Fibroblast of skin of right biceps (primary cell): ENCODE results near the gene CACTIN.
"Not testable (repeated sequence)": the region's sequence is repeated elsewhere in the genome, so short reads cannot be mapped to it uniquely, and the experiment has no call there.

ENCODE experiments used
- DNase-seq: peaks from one replicate; pipeline ENCODE4 v3.0.0-alpha.2; 2013

Gene CACTIN

DNA sequence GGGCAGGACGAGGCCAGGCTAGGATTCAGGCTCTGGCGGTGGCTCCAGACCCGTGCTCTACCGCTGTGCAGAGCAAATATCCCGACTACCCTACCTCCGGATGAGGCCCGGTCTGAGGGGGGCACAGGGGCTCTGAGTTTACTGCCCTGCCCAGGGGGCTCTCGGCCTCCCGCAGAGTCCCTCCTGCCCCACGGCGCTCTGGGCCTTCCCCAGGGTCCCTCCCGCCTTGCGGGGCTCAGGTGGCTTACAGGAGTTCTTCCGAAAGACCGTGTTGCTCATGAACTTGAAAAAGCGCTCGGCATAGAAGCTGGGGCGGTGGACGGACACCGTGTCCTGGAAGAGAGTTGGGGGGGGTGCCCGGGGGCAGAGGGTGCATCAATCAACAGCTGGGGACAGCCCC is 19.1 kb upstream of the CACTIN start:
- DNase-seq: no peak

DNA sequence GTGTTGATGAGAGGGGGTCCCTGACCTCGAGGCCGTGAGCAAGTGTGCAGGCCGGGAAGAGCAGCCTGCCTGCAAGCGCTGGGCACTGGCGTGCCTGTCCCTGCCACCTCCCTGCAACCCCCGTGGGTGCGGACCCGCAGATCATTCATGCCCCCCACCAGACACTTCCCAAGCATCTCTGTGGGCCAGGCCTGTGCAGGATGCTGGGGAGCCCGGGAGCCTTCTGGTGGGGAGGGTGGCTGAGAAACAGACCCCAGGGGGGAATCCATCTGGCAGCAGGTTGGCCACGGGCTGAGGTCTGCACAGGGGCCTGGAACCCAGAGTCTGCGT is 18.4 kb upstream of the CACTIN start:
- DNase-seq: no peak

DNA sequence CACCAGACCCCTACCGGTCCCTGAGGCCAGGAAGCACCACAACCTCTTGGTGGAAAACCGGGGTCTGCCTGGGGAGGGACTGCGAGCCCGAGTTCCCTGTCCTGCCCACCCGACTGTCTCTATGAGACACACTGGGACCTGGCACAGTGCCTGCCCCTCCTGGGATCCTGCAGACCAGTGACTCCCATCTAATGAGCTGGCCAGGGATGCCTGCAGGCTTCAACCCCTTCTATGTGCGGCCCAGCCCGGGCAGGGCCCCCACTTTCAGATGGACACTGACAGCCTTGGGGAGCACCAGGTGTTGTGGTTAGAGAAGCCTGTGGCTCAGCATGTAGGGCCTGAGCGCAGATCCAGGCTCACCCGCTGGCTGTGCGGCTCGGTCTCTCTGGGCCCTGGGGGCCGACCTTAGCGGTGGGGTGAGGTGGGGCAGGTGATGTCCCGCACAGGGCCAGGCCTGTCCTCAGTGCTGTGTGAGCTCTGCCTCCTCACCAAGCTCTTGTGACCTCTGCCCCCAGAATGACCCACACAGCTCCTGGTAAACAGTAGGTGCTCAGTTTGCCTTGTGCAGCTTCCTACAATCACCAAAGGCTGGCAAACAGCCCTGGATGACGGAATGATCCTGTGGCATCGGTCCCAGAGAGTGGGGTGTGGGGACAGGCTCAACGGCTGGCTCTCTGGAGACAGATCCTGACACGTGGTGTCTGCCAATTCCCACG is 17.9 kb upstream of the CACTIN start:
- DNase-seq: no peak

DNA sequence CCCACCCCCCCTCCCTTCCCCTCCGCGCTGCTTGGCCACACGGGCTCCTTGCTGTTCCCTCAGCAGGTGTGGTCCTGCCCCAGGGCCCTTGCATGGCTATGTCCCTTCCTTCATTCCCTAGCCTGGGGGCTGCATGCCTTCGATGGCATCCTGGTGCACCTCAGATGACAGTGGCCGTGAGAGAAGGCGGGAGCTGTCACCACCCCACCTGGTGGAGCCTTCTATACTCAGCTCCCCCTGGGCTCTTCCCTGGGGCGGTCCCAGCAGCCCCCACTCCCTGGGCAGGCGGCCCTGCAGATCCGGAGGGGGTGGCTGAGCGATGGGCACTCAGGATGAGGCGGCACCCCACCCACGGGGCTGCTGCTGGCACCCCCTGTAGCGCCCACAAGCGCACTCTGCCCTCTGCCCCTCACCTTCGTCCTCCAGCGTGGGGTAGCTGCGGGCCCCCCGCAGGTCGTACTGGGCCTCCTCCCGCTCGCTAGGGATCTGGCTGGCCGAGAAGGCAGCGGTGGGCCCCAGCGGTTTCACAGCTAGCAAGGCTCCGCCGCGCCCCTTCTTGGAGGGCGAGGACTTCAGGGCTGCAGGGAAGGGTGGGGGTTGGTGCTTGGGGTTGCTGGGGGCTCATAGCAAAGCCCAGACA is 17.2 kb upstream of the CACTIN start:
- no peak for DNase-seq

DNA sequence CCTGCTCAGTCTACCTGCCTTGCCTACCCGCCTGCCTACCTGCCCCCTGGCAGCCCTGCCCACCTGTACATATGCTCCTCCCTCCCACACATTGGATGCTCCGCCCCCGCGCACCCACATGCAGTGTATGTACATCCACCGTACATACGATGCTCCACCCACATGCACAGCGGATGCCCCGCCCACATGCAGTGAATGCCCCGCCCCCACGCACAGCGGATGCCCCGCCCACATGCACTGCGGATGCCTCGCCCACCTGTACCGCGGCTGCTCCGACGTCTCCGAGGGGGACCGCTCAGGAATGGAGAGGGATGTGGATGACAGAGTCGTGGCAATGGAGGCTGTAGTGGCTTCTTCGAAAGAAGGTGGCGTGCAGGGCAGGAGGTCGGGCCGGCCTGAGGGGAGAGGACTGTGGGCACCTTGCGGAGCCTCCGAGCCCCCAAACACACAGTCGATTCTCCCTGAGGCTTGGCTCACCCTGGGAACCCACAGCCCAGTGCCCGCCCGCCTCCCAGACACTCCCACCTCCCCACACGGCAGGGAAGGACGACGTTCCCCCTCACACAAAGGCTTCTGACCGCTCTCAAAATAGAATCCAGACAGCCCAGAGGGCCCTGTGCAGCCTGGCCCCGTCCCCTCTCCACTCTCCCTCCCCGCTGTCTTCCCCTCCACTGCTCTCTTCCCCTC is 16.5 kb upstream of the CACTIN start:
- DNase-seq: no peak

DNA sequence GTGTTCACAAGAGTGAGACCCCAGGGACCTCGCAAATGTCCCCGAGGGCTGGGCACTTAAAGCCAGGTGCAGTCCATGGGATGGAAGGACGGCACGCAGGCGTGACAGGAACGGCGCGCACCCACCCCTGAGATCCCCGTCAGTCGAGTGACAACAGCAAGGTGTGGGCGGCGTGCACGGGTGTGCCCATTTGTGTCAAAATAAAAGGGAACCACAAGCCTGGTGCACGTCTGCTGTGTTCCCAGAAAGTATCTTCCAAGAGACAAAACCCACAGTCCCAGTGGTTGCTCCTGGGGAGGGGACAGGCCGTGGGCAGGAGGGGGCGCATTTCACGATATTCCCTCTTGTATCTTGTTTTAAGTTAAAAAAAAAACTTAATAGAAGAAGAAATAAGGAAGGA is 15.7 kb upstream of the CACTIN start:
- DNase-seq: no peak

DNA sequence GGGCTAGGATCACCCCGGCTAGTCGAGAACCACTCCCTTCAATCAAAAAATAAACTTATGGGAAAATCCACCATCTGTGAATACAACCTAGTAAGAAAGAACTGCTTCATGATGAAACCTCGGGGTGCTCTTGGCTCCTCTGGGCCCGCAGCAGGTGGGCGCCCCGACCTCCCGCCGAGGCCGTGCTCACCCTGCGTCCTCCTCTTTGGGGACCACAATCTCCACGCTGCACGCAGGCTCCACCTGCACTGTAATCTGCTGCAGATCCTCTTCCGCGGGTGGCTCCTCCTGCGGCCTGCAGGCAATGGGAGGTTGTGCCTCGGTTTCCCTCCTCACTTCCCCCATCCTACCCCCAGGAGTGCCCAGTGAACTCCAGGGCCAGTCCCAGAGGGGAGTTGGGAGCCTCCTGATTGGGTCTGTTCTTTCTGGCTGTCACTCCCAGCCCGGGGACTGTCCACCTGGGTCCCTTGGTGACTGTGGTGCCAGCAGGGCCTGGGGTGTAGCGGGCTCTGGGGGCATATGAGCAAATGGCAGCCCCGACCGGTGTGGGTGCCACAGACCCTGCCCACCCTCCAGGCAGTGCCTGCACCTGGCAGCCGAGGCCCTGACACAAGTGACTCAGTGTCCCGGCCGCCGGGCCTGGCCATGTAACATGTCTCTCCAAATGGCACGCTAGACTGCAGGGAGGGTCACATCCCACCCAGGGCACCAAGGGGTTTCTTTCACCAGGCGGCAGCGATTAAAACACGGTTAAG is 15.1 kb upstream of the CACTIN start:
- DNase-seq: no peak

DNA sequence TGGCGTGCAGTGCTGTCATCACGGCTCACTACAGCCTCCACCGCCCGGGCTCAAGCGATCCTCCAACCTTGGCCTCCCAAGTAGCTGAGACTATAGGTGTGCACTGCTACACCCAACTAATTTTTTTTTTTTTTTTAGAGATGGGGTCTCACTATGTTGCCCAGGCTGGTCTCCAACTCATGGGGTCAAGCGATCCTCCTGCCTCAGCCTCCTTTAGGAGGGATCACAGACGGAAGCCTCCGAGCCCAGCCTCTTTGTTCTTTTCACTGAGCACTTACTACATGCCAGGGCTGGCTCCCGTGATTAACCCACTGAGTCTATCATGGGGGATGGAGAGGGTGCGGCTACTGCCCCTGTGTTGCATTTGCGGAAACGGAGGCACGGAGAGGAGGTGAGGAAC is 12.9 kb upstream of the CACTIN start:
- no peak for DNase-seq

DNA sequence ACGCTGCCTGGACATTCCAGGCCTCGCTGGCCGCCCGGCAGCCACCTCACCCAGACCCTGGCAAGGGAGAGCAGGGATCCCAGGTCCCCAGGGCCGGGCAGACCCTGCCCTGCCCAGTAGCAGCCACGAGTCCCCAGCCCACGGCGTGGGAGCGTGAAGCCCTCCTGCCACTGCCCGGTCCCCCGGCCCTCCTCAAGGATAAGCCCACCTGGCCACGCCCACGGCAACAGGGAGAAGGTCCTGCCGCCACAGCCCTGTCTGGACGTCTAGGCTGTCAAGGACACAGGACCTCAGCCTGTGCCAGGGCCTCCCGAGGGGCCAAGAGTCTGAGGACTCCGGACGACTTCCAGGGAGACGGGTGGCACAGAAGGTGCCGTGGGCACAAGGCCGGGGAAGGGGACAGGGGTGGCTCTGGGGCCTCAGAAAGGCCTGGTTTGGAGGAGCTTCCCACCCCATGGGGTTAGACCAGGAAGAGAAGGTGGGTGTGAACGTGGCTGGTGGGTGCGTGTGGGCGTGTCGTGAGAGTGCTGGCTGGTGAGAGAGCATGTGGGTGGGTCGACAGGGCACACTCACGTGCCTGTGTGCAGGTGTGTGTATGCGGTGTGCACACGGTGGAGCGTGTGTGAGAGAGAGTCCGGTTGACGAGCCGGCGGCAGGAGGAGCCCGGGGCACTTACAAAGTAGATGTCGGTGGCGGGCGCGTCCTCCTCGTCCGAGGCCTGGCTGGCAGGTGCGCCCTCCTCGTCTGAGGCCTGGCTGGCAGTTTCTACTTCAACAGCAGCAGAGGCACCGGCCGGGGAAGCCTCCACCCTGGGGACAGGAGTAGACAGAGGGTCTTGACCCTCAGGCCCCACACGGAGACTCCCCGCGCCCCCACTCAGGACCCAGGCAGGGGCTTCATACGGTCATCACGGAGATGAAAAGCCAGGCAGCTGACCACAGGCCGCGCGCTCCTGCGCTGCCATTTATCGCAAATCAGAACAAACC is 11.9 kb upstream of the CACTIN start:
- no peak for DNase-seq

DNA sequence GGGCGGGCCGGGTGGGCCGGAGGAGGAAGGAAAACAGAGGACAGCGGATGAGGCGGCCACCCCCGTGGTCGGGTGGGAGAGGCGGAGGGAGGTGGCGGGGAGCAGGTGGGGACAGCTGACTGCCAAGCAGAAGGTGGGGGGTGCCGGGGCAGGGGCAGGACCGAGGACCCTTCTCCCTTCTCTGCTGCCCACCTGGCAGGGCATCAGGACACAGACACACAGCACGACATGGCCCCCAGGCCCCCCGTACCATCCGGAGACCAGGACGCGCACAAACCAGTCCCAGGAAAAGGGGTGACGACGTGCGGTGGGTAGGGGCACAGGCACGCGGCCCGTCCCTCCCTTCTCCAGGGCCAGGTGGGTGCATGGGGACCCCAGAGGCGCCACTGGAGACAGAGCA is 11.0 kb upstream of the CACTIN start:
- DNase-seq: no peak

DNA sequence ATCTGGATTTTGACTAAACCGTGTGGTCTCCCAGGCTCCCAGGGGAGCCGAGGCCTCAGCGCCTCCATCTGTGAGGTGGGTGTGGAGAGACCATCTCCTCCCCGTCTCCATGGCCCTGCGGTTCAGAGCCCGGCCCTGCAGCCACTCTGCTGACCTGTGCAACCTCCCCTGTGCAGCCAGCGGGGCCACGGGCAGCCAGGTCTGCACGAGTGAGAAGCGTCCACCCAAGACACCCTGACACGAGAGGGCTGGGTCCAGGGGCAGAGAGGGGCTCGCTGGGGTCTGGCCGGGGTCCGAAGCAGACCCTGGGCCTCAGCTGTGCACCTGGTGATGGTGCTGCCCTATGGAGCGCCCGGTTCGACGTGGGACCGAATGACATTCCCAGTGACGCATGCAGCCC is 10.4 kb upstream of the CACTIN start:
- no peak for DNase-seq

DNA sequence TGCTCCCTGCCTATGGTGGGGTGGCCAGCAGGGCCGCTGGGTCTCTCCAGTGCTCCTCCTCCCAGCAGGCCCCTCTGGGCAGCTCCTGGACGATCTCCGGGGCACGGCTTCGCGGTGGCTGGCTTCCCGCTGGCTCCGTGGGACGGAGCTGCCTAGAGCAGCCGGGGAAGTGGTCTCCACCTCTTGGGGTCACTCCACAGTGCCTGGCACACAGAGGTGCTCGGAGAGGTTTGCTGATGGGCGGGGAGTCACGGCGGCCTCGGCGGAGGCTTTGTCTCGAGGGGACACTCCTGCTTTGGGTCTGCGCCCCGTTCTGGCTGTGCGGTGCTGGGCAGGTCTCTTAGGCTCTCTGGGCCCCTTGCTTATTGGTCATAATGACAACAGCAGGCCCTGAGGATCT is 9.9 kb upstream of the CACTIN start:
- DNase-seq: no peak

DNA sequence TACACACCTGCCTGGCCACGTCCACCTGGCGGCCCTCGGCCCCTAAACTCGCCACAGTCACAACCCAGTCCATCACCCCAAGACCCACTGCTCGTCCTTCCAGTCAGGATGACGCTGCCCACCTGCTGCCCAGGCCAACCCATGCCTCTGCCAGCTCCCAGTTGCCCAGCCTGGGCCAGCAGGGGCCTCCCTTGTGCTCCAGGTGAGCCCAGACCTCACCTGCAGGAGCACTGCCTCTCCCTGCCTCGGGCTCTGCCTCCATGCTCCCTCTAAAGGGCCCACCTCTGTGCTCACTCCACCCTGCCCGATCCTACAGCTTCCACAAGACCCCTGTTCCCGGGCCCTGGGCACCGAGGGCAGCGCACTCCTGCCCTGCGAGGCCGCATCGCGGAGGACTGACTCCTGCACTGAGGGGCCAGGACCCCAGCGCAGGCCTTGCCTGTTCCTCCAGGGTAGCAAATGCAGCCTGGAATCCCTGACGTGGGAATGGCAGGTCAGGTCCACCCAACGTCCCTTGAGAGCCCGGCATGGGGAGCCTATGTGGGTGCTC is 8.0 kb upstream of the CACTIN start:
- no peak for DNase-seq

DNA sequence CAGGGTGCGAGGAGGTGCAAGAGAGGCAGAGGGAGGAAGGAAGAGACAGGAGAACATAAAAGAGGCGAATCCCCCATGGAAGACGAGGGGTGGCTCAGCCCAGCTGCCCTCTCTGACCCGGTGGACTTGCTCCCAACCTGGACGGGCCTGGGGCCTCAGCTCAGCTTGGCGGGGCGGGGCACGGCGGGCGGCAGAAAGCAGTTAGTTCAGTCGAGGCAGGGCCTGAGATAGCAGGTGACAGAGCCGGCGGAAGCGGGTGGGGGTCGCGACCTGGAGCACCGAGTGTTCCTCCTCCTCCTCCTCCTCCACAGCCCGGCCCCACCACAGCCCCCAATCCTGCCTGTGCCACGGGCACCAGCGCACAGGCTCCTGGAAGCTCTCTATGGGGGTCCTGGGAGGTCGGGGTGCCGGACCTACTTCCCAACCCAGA is 7.0 kb upstream of the CACTIN start:
- no peak for DNase-seq

DNA sequence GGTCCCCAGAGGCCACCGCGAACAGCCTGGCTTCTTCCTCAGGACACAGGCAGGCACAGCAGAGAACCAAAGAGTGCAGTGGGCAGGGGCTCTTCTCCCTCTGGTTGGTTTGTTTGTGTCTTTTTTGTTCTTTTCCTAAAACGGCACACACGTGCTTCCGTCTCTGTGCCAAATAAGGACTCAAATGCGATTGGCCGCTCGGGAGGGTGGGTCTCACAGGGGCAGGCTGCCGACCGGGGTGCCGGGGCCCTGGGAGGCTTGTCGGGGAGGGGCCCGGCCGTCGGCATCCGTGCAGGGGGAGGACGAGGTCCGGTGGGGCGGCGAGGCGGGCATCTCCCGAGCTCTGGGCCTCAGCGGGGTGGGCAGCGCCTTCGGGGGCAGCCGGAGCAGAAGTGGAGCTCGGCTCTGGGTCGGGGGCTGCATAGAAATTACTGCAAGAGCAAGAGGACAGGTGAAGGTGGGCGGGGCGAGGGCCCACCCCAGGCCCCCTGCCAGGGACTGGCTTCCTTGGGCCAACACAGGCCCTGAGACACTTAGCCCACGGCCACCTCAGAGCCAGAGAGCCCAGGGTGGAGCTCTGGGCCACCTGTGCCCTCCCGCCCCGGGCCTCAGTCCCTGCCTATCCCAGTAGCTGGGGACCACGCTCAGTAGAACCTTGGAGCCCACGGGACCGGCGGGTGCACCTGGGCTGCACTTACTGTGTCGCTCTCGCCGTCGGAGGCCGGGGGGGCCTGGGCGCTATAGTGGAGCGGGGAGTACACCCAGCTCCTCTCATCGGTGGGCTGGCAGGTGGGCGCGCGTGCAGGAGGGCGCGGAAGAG is 6.4 kb upstream of the CACTIN start:
- no peak for DNase-seq

DNA sequence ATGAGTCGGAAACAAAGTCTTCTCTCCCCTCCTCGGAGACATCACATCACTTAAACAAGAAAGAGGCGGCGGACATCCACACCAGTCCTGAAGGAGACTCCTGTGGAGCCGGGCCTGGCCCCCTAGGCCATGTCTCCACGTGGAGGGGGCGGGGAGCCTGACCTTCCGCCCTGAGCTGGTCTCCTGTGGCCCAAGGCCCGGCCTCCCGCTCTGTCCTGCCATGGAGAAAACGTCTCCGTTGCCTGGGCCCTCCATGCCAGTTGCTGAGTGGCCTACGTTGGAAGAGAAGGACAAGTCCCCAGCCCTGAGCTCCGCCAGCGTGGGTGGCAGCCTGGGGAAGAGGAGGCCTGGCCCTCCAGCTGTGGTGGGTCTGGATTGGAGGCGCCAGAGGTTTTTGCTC is 5.5 kb upstream of the CACTIN start:
- DNase-seq: no peak

DNA sequence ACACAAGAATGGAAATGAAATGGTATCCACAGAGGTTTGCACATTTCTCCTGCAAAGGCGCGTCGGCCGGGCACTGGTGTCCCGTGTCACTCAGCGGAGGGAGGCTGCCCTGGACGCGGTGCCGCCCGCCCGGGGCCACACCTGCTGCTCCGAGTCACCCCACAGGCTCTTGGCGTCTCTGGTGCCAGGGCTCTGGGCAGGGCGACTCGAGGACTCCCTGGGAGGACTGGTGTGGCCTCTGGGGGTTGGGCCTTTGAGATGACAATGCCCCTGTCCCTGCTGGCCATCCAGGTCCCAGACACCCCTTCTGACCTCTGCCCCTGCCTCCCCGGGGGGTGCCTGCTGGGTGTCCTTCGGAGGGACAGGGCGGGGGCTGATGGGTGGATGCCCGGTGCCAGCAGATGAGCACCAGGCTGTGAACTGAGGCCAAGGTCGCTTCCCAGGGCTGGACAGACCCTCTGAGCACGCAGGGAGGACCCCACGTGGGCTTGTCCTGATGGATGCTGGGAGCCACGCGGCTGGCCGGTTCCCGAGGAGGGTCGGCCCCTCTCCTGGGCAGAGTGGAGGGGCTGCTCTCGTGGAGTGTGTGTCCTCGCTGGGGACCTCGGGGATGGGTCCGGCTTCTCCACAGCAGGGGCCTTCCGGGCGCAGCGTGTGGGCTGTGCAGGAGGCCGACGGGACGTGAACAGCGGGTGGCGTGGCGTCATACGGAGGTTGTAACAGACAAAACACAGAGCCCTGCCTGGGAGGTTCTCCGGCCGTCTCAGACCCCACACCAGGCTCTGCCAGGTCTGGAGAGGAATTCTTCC is 4.7 kb upstream of the CACTIN start:
- DNase-seq: no peak

DNA sequence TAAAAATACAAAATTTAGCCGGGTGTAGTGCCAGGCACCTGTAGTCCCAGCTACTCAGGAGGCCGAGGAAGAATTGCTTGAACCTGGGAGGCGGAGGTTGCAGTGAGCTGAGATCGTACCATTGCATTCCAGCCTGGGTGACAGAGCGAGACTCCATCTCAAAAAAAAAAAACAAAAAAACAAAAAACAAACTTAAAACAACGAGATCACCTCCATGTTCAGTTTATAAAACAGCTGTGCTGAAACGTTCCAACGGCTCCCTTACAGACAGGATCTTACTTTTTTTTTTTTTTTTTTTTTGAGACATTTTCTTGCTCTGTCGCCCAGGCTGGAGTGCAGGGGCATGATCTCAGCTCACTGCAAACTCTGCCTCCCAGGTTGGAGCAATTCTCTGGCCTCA is 2.2 kb upstream of the CACTIN start:
- not testable (repeated sequence) for DNase-seq

DNA sequence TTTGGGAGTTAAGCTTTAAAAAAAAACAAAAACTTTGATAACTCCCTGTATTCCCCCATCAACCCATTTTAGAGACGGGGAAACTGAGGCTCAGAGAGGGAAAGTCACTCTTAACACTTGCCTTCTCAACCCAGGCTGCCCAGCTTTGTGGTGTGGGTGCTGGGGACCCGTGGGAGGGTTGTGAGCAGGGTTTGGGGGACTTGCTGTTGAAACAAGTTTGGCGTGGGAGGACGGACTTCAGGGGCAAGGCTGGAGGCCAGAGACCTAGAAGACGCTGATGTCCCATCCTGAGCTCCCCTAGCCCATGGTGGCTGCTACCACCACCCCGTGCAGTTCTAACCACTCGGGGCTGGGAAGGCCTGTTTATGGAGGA is 747 bp upstream of the CACTIN start:
- no peak for DNase-seq

DNA sequence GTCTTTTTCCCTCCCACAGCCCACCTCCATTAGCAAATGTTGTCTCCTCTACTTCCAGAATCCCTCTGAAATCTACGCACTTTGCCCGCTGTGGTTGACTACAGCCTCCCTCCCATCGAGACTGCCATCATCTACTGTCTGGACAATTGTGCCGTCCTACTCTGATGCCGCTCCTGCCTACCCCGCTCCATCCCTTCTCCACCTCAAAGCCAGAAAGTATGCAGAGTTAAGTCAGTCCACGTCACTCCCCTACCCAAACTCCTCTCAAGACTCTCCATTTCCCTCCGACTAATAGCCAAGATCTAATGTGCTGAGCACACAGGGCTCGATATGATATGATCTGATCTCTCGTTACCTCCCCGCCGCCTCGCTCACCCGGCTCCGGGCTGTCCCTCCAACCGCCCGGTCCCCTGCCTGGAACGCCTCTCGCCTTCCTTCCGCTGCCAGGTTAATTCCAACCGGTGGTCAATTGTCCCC is 556 bp downstream of the CACTIN start:
- DNase-seq: no peak
